HG03175 (cell line): ENCODE results near the gene PIK3R2.

Source experiments
- ATAC-seq: cut with Tn5 transposase; IDR thresholded peaks from one replicate; pipeline ENCODE4 v1.9.1; 2021; ENCODE audit warnings: mild to moderate bottlenecking, moderate library complexity; ENCODE audit not compliant: unreplicated experiment

Gene PIK3R2

GRCh38 chr19:18122860-18123795 lies 29.8 kb upstream of the PIK3R2 start:
- ATAC-seq, result no peak

GRCh38 chr19:18123819-18124218 lies 29.1 kb upstream of the PIK3R2 start:
- no peak for ATAC-seq

- no peak for ATAC-seq
Observed at GRCh38 chr19:18126097-18126496, 26.9 kb upstream of the PIK3R2 start.

GRCh38 chr19:18128044-18128443 lies 24.9 kb upstream of the PIK3R2 start:
- no peak for ATAC-seq

GRCh38 chr19:18128805-18129204 lies 24.2 kb upstream of the PIK3R2 start:
- ATAC-seq, result no peak

- ATAC-seq, result no peak
Observed at GRCh38 chr19:18130523-18131242, 22.3 kb upstream of the PIK3R2 start.

- ATAC-seq, result no peak
Observed at GRCh38 chr19:18131841-18132596, 20.9 kb upstream of the PIK3R2 start.

GRCh38 chr19:18135712-18136584 lies 17.0 kb upstream of the PIK3R2 start:
- ATAC-seq, result no peak

GRCh38 chr19:18137242-18137641 lies 15.7 kb upstream of the PIK3R2 start:
- no peak for ATAC-seq

GRCh38 chr19:18137657-18138339 lies 15.2 kb upstream of the PIK3R2 start:
- ATAC-seq, result no peak

GRCh38 chr19:18140473-18140872 lies 12.5 kb upstream of the PIK3R2 start:
- ATAC-seq, result no peak

GRCh38 chr19:18141031-18141430 lies 11.9 kb upstream of the PIK3R2 start:
- no peak for ATAC-seq

GRCh38 chr19:18143902-18144301 lies 9.1 kb upstream of the PIK3R2 start:
- no peak for ATAC-seq

- ATAC-seq, result no peak
Observed at GRCh38 chr19:18144361-18144760, 8.6 kb upstream of the PIK3R2 start.

GRCh38 chr19:18144906-18145305 lies 8.1 kb upstream of the PIK3R2 start:
- no peak for ATAC-seq

- no peak for ATAC-seq
Observed at GRCh38 chr19:18145391-18145999, 7.5 kb upstream of the PIK3R2 start.

- ATAC-seq, result no peak
Observed at GRCh38 chr19:18147396-18147795, 5.6 kb upstream of the PIK3R2 start.

- no peak for ATAC-seq
Observed at GRCh38 chr19:18149596-18149975, 3.4 kb upstream of the PIK3R2 start.
